ENCODE results near the gene THRAP3.

Gene THRAP3

DNA sequence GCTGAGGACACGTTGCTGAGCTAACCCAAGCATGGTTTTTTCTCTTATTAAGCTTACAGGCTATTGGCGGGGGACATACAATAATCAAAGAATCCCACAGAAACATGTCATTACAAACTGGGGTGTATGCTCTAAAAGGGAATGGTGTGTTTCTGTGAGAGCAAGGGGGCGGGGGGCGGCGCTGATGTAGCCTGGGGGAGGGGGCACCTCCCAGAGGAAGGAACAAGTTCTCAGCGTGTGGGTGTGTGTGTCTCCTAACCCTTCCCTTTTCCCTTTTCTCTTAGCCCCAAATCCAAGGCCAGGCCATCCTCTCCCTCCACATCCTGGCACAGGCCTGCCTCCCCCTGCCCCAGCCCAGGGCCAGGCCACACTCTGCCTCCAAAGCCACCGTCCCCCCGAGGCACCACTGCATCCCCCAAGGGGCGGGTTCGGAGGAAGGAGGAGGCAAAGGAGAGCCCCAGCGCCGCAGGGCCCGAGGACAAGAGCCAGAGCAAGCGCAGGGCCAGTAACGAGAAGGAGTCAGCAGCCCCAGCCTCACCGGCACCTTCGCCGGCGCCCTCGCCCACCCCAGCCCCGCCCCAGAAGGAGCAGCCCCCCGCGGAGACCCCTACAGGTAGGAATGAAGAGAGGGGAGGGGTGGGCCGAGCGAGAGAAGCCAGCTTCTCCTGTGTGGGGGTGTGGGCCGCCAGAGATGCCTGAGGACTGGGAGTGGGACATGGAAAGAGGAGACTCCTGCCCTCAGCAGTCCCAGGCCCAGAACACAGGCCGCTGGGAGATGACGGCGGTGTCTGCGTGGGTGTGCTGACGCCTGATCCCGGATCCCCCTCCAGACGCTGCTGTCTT, 46.4 kb upstream of the THRAP3 start:
- TF ChIP-seq SIN3A (IDR thresholded peaks at IDR 0.05; ENCODE audit: borderline replicate concordance, insufficient read depth, low read length) = no peak
- TF ChIP-seq, protein P1, sequence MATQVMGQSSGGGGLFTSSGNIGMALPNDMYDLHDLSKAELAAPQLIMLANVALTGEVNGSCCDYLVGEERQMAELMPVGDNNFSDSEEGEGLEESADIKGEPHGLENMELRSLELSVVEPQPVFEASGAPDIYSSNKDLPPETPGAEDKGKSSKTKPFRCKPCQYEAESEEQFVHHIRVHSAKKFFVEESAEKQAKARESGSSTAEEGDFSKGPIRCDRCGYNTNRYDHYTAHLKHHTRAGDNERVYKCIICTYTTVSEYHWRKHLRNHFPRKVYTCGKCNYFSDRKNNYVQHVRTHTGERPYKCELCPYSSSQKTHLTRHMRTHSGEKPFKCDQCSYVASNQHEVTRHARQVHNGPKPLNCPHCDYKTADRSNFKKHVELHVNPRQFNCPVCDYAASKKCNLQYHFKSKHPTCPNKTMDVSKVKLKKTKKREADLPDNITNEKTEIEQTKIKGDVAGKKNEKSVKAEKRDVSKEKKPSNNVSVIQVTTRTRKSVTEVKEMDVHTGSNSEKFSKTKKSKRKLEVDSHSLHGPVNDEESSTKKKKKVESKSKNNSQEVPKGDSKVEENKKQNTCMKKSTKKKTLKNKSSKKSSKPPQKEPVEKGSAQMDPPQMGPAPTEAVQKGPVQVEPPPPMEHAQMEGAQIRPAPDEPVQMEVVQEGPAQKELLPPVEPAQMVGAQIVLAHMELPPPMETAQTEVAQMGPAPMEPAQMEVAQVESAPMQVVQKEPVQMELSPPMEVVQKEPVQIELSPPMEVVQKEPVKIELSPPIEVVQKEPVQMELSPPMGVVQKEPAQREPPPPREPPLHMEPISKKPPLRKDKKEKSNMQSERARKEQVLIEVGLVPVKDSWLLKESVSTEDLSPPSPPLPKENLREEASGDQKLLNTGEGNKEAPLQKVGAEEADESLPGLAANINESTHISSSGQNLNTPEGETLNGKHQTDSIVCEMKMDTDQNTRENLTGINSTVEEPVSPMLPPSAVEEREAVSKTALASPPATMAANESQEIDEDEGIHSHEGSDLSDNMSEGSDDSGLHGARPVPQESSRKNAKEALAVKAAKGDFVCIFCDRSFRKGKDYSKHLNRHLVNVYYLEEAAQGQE (IDR thresholded peaks at IDR 0.05; ENCODE audit: insufficient read depth in 1 of 2, low read depth in 2 of 2, low read length in 2 of 2) = no peak

DNA sequence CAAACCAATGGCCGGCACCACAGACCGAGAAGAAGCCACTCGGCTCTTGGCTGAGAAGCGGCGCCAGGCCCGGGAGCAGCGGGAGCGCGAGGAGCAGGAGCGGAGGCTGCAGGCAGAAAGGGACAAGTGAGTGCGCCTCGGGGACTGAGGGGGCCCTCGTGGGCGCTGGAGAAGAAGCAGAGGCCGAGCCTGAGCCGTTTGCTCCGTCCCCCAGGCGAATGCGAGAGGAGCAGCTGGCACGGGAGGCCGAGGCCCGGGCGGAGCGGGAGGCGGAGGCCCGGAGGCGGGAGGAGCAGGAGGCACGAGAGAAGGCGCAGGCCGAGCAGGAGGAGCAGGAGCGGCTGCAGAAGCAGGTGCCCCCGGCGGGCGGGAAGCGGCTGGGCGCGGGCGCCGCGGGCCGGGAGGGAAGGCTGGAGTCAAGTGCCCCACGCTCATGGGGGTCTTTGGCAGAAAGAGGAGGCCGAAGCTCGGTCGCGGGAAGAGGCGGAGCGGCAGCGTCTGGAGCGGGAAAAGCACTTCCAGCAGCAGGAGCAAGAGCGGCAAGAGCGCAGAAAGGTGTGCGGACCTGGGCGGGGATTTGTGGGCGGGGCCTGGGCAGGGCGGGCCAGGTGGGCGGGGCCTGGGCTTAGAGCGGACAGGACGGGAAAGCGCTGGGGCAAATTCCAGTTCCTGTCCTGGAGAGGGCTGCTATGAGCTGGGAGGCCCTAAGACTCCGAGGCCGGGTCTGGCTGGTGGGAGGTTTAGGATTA, 45.6 kb upstream of the THRAP3 start:
- TF ChIP-seq, protein P1 (IDR thresholded peaks at IDR 0.05; ENCODE audit: insufficient read depth in 1 of 2, low read depth in 2 of 2, low read length in 2 of 2) = no peak
- TF ChIP-seq POLR2AphosphoS5 (IDR thresholded peaks at IDR 0.05; ENCODE audit: low read depth, low read length) (no peak), TAF1 (IDR thresholded peaks at IDR 0.05; ENCODE audit: borderline replicate concordance, insufficient read depth, low read length) (no peak), FOXP2 (optimal IDR thresholded peaks at IDR 0.05; ENCODE audit: borderline replicate concordance, extremely low read depth, extremely low read length, insufficient read depth) (no peak), SIN3A (IDR thresholded peaks at IDR 0.05; ENCODE audit: borderline replicate concordance, insufficient read depth, low read length) (no peak)

DNA sequence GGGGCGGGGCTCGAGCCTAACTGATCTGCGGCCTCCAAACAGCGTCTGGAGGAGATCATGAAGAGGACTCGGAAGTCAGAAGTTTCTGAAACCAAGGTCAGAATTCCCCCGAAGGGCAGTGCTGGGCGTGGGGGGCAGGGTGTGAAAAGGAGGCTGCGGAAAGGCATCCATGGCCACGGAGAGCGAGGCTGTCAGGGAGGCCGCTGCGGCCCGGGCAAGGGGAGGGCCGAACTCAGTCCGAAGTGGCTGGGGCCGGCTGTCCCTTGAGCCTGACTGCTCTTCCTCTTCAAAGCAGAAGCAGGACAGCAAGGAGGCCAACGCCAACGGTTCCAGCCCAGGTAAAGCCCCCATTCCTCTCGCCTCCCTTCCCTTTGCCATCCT, 45.0 kb upstream of the THRAP3 start:
- no peak for TF ChIP-seq SIN3A (IDR thresholded peaks at IDR 0.05; ENCODE audit: borderline replicate concordance, insufficient read depth, low read length)
- TF ChIP-seq, protein P1 (IDR thresholded peaks at IDR 0.05; ENCODE audit: insufficient read depth in 1 of 2, low read depth in 2 of 2, low read length in 2 of 2) = no peak

DNA sequence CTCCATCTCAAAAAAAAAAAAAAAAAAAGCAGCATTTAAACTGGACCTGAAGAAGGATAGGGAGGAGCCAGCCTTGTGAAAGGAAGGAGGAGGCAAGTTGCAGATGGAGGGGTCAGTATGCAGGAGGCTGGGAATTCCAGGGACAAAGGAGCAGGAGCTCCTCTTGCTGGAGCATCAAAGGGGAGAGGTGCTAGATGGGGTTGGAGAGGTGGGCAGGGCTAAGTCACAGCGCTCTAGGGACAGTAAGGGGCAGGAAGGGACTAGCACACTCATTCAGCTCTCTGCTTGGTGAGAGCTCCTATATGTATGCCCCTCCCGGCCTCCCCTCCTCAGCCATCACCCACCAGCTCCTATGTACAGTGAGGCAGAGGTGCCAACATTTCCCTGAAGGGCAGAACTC, 41.5 kb upstream of the THRAP3 start:
- TF ChIP-seq, protein P1 (IDR thresholded peaks at IDR 0.05; ENCODE audit: insufficient read depth in 1 of 2, low read depth in 2 of 2, low read length in 2 of 2) = no peak
- TF ChIP-seq TAF1 (IDR thresholded peaks at IDR 0.05; ENCODE audit: borderline replicate concordance, insufficient read depth, low read length) (no peak), FOXP2 (optimal IDR thresholded peaks at IDR 0.05; ENCODE audit: borderline replicate concordance, extremely low read depth, extremely low read length, insufficient read depth) (no peak), SIN3A (IDR thresholded peaks at IDR 0.05; ENCODE audit: borderline replicate concordance, insufficient read depth, low read length) (no peak), POLR2AphosphoS5 (IDR thresholded peaks at IDR 0.05; ENCODE audit: low read depth, low read length) (no peak)
